Measurements from ENCODE around the gene F5. TPM values are rescaled to one million over a fixed set of nuclear protein-coding genes. Genes with fewer than 3 reads are reported as not detected.

F5 gene
- total and polyA plus RNA-seq, 2 experiments from 2014 or later: 0.16 TPM; not detected in 1

DNA sequence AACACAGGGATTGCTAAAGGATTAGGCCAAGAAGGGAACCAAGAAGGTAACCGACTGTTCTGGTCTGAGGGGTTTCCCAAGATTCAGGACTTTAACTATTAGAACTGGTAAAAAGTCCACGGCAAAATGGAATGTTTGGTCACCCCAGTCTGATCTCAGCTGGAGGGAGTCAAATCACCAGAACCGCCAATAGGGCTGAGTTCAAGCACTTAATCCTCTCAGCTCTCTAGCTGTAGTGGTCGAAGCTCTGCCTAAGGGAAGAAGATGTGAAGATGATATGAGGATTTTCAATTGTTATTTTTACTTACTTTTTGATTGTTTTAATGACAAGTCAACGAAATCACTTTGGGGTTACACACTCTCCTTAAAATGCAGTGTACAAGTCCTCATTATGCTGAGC is 29.1 kb downstream of the F5 start:
- no peak overlapping the region for H2AFZ ChIP-seq
- no peaks in the 10 kb centered on the region for H3K9me2 ChIP-seq (ENCODE audit: insufficient read depth)
- H3K4me1 Mint-ChIP-seq: peaks cover 18% of the 10 kb centered on the region
- no peaks in the 10 kb centered on the region for H3F3A ChIP-seq (replicated peaks; ENCODE audit: low read depth)
- no peaks in the 10 kb centered on the region for H3K36me3 Mint-ChIP-seq (ENCODE audit: low read depth)
- DNase-seq (ENCODE audit: low spot score) (peak; percentile 22), ATAC-seq (peak; percentile 54; the same call in 2 of the 3 replicates)
- H3K36me3 ChIP-seq (ENCODE audit: insufficient read depth): no peaks in the 10 kb centered on the region
- no peaks in the 10 kb centered on the region for H3K4me1 ChIP-seq (ENCODE audit: insufficient read depth)
- no peak overlapping the region for H3K4me3 ChIP-seq
- no peaks in the 10 kb centered on the region for H4K20me1 ChIP-seq (replicated peaks; ENCODE audit: insufficient read depth)
- H3K4me3 Mint-ChIP-seq: no peak overlapping the region
- H3K27ac ChIP-seq (ENCODE audit: low read depth): no peak overlapping the region
- no peak overlapping the region; the same call in 1 of the 2 replicates for H3K4me2 ChIP-seq
- no peak overlapping the region for H3K27ac Mint-ChIP-seq
- no peaks in the 10 kb centered on the region for H3K27me3 ChIP-seq (ENCODE audit: insufficient read depth)
- no peaks in the 10 kb centered on the region for H3K27me3 Mint-ChIP-seq (ENCODE audit: insufficient read depth, low read depth, poor library complexity)
- H3K79me2 ChIP-seq (replicated peaks; ENCODE audit: insufficient read depth): no peaks in the 10 kb centered on the region
- TF ChIP-seq NANOG (IDR thresholded peaks at IDR 0.05; ENCODE audit: borderline replicate concordance) (no peak), STAT1 (IDR thresholded peaks at IDR 0.05; ENCODE audit: unreplicated experiment) (no peak), EZH2 (IDR thresholded peaks at IDR 0.05; ENCODE audit: low read depth, unreplicated experiment) (no peak), CREB1 (CRISPR knock-in tag; IDR thresholded peaks at IDR 0.05; ENCODE audit: low read depth) (no peak), EZH2phosphoT487 (IDR thresholded peaks at IDR 0.05; ENCODE audit: unreplicated experiment) (no peak), JUNB (IDR thresholded peaks at IDR 0.05; ENCODE audit: unreplicated experiment) (no peak), ZNF114 (CRISPR knock-in tag; IDR thresholded peaks at IDR 0.05) (no peak), REST (IDR thresholded peaks at IDR 0.05; ENCODE audit: unreplicated experiment) (no peak), POLR2AphosphoS5 (IDR thresholded peaks at IDR 0.05; ENCODE audit: low read depth) (no peak), ZNF331 (CRISPR knock-in tag; IDR thresholded peaks at IDR 0.05; ENCODE audit: low read depth) (no peak)
- TF ChIP-seq, protein P1, sequence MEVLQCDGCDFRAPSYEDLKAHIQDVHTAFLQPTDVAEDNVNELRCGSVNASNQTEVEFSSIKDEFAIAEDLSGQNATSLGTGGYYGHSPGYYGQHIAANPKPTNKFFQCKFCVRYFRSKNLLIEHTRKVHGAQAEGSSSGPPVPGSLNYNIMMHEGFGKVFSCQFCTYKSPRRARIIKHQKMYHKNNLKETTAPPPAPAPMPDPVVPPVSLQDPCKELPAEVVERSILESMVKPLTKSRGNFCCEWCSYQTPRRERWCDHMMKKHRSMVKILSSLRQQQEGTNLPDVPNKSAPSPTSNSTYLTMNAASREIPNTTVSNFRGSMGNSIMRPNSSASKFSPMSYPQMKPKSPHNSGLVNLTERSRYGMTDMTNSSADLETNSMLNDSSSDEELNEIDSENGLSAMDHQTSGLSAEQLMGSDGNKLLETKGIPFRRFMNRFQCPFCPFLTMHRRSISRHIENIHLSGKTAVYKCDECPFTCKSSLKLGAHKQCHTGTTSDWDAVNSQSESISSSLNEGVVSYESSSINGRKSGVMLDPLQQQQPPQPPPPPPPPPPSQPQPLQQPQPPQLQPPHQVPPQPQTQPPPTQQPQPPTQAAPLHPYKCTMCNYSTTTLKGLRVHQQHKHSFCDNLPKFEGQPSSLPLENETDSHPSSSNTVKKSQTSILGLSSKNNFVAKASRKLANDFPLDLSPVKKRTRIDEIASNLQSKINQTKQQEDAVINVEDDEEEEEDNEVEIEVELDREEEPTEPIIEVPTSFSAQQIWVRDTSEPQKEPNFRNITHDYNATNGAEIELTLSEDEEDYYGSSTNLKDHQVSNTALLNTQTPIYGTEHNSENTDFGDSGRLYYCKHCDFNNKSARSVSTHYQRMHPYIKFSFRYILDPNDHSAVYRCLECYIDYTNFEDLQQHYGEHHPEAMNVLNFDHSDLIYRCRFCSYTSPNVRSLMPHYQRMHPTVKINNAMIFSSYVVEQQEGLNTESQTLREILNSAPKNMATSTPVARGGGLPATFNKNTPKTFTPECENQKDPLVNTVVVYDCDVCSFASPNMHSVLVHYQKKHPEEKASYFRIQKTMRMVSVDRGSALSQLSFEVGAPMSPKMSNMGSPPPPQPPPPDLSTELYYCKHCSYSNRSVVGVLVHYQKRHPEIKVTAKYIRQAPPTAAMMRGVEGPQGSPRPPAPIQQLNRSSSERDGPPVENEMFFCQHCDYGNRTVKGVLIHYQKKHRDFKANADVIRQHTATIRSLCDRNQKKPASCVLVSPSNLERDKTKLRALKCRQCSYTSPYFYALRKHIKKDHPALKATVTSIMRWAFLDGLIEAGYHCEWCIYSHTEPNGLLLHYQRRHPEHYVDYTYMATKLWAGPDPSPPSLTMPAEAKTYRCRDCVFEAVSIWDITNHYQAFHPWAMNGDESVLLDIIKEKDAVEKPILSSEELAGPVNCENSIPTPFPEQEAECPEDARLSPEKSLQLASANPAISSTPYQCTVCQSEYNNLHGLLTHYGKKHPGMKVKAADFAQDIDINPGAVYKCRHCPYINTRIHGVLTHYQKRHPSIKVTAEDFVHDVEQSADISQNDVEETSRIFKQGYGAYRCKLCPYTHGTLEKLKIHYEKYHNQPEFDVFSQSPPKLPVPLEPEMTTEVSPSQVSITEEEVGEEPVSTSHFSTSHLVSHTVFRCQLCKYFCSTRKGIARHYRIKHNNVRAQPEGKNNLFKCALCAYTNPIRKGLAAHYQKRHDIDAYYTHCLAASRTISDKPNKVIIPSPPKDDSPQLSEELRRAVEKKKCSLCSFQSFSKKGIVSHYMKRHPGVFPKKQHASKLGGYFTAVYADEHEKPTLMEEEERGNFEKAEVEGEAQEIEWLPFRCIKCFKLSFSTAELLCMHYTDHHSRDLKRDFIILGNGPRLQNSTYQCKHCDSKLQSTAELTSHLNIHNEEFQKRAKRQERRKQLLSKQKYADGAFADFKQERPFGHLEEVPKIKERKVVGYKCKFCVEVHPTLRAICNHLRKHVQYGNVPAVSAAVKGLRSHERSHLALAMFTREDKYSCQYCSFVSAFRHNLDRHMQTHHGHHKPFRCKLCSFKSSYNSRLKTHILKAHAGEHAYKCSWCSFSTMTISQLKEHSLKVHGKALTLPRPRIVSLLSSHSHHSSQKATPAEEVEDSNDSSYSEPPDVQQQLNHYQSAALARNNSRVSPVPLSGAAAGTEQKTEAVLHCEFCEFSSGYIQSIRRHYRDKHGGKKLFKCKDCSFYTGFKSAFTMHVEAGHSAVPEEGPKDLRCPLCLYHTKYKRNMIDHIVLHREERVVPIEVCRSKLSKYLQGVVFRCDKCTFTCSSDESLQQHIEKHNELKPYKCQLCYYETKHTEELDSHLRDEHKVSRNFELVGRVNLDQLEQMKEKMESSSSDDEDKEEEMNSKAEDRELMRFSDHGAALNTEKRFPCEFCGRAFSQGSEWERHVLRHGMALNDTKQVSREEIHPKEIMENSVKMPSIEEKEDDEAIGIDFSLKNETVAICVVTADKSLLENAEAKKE (CRISPR knock-in tag; IDR thresholded peaks at IDR 0.05): no peak
- TF ChIP-seq, protein P2, sequence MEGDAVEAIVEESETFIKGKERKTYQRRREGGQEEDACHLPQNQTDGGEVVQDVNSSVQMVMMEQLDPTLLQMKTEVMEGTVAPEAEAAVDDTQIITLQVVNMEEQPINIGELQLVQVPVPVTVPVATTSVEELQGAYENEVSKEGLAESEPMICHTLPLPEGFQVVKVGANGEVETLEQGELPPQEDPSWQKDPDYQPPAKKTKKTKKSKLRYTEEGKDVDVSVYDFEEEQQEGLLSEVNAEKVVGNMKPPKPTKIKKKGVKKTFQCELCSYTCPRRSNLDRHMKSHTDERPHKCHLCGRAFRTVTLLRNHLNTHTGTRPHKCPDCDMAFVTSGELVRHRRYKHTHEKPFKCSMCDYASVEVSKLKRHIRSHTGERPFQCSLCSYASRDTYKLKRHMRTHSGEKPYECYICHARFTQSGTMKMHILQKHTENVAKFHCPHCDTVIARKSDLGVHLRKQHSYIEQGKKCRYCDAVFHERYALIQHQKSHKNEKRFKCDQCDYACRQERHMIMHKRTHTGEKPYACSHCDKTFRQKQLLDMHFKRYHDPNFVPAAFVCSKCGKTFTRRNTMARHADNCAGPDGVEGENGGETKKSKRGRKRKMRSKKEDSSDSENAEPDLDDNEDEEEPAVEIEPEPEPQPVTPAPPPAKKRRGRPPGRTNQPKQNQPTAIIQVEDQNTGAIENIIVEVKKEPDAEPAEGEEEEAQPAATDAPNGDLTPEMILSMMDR (conservative IDR thresholded peaks at IDR 0.05; ENCODE audit: low read depth in 2 of 2): no peak
- TF ChIP-seq, protein P3, sequence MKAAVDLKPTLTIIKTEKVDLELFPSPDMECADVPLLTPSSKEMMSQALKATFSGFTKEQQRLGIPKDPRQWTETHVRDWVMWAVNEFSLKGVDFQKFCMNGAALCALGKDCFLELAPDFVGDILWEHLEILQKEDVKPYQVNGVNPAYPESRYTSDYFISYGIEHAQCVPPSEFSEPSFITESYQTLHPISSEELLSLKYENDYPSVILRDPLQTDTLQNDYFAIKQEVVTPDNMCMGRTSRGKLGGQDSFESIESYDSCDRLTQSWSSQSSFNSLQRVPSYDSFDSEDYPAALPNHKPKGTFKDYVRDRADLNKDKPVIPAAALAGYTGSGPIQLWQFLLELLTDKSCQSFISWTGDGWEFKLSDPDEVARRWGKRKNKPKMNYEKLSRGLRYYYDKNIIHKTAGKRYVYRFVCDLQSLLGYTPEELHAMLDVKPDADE (IDR thresholded peaks at IDR 0.05): no peak
- H3K9me3 Mint-ChIP-seq: no peaks in the 10 kb centered on the region
